GM13976 (cell line): ENCODE results near the gene CSNK2A1.
"Not testable (repeated sequence)": the region's sequence is repeated elsewhere in the genome, so short reads cannot be mapped to it uniquely, and the experiment has no call there.

Experiments
- DNase-seq: peaks from one replicate; pipeline ENCODE4 v3.0.0; 2012; ENCODE audit warnings: low spot score
- CTCF ChIP-seq: IDR thresholded peaks from 2 replicates; pipeline ENCODE4 v1.5.1; 2012; ENCODE audit warnings: borderline replicate concordance, mild to moderate bottlenecking; ENCODE audit not compliant: insufficient read depth; ENCODE audit errors: extremely low read depth, missing control alignments, control extremely low read depth
- in situ Hi-C: fragments of 300-500 bp; cut with MboI; formaldehyde crosslinking; loops from one replicate; pipeline ENCODE4 v1.12.0; 2022; ENCODE audit warnings: low sequenced_read_pairs, mixed read lengths, inconsistent platforms; ENCODE audit not compliant: unreplicated experiment

CSNK2A1 gene

GRCh38 chr20:584161-584970 is 40.8 kb upstream of the CSNK2A1 start:
- in situ Hi-C loops, result no loop called here
- TF ChIP-seq CTCF, result no peak
- no peak for DNase-seq

DNA sequence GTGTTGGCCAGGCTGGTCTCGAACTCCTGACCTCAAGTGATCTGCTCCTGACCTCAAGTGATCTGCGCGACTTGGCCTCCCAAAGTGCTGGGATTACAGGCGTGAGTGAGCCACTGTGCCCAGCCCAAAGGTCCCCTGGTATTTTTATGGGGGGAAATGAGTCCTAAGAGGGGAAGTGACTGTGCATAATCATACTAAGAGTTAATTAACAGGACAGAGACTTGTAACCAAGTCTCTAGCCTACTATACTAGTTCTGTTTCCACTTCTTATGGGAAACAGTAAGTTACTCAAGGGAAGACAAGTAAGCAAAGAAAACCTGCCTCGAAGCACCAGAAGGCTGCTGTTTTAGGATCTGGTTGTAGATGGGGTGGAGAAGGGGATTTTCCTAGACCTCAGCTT is 38.6 kb upstream of the CSNK2A1 start:
- TF ChIP-seq CTCF, result no peak
- in situ Hi-C loops, result no loop called here

DNA sequence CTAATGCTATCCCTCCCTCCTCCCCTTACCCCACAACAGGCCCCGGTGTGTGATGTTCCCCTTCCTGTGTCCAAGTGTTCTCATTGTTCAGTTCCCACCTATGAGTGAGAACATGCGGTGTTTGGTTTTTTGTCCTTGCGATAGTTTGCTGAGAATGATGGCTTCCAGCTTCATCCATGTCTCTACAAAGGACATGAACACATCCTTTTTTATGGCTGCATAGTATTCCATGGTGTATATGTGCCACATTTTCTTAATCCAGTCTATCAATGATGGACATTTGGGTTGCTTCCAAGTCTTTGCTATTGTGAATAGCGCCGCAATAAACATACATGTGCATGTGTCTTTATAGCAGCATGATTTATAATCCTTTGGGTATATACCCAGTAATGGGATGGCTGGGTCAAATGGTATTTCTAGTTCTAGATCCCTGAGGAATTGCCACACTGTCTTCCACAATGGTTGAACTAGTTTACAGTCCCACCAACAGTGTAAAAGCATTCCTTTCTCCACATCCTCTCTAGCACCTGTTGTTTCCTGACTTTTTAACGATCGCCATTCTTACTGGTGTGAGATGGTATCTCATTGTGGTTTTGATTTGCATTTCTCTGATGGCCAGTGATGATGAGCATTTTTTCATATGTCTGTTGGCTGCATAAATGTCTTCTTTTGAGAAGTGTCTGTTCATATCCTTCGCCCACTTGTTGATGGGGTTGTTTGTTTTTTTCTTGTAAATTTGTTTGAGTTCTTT is 35.5 kb upstream of the CSNK2A1 start:
- DNase-seq, in situ Hi-C loops: not testable (repeated sequence)

More for the DNA sequence above, 38.6 kb upstream of the CSNK2A1 start:
- no peak for DNase-seq

- no peak for DNase-seq
- no peak for TF ChIP-seq CTCF
- in situ Hi-C loops, result no loop called here
Measured at GRCh38 chr20:577167-577791, 33.7 kb upstream of the CSNK2A1 start.

- in situ Hi-C loops, result no loop called here
- no peak for DNase-seq
- no peak for TF ChIP-seq CTCF
Measured at GRCh38 chr20:576156-576555, 32.6 kb upstream of the CSNK2A1 start.

DNA sequence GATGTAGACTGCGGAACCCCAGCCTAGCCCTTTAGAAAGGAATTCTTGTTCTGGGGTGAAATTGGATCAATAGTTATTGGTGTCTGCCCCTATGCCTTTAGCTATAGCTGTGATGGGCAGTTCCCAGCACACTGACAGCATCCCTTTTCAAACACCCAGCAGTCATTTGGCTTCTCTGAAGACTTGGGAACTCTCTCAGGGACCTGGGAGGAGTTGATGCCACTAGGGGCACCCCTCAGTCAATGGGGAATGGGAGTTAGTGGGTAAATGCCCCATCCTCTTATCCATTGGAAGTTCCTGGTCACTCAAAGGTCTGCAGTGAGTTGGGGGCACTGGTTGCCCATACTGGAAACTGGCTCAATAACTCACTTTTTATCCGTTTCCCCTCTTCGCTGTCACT is 31.6 kb upstream of the CSNK2A1 start:
- in situ Hi-C loops, result no loop called here
- no peak for DNase-seq
- no peak for TF ChIP-seq CTCF

- in situ Hi-C loops, result loop anchor here (25.0 kb wide), 1 partner anchor 163 kb away; no protein-coding TSS in a partner anchor
- no peak for DNase-seq
- TF ChIP-seq CTCF, result no peak
Measured at GRCh38 chr20:574297-574942, 30.8 kb upstream of the CSNK2A1 start.
